BLaER1 (cell line): Measurements from ENCODE around the gene FTO.

ENCODE experiments used
- H3K27ac ChIP-seq: shearing (Covaris generic); formaldehyde crosslinking; 2 replicates; pipeline ENCODE4 v1.8.1; 2022
- H3K27me3 ChIP-seq: shearing (Covaris generic); formaldehyde crosslinking; 2 replicates; pipeline ENCODE4 v1.8.1; 2022
- H3K36me3 ChIP-seq: shearing (Covaris generic); formaldehyde crosslinking; 2 replicates; pipeline ENCODE4 v1.8.1; 2022
- H3K4me1 ChIP-seq: shearing (Covaris generic); formaldehyde crosslinking; 2 replicates; pipeline ENCODE4 v1.8.1; 2022
- H3K4me2 ChIP-seq: shearing (Covaris generic); formaldehyde crosslinking; 2 replicates; pipeline ENCODE4 v1.8.1; 2022
- H3K4me3 ChIP-seq: shearing (Covaris generic); formaldehyde crosslinking; 2 replicates; pipeline ENCODE4 v1.8.1; 2022
- H3K9ac ChIP-seq: shearing (Covaris generic); formaldehyde crosslinking; 2 replicates; pipeline ENCODE4 v1.8.1; 2022
- H3K9me3 ChIP-seq: shearing (Covaris generic); formaldehyde crosslinking; 2 replicates; pipeline ENCODE4 v1.8.1; 2022
- H4K20me1 ChIP-seq: shearing (Covaris generic); formaldehyde crosslinking; 2 replicates; pipeline ENCODE4 v1.8.1; 2022
- Cebpa-rat ChIP-seq: shearing (Covaris generic); IDR thresholded peaks from 2 replicates; pipeline ENCODE4 v1.8.1; 2022

FTO gene

DNA sequence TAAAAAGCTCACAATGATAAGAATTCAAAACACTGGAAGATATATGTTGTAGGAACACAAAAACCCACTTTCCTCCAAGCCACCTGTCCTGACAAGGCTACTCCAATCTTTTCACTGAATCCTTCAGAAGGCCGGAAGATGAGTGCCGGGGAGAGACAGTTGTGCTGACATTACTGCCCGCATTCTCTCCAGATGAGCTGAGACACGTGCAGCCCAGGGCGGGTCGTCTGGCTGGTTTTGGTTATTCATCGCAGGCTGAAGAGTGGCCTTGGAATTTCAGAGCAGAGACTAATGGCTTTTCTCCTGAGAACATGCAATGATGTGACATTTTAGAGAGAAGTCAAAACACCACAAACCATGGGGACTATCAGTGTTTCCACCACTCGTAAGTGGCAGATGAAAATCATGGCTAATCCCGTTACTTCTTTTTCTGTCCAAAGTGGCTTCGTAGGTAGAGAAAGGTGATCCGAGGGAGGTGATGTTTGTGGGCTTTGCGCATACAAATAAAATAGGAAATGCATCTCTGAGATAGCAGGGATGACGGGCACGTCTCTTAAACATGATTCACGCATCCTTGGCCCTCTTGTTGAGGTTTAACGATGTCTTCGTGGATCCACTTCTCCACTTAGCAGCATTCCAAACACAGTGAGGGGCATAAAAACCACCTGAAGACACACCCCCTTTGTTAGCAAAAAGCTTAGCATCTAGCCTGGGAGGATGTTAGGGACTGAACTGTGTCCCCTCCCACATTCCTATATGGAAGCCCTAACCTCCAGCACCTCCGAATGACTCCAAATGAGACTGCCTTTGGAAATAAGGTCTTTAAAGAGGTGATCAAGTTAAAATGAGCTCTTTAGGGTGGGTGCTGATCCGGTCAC is 448.6 kb downstream of the FTO start:
- Histone ChIP-seq H4K20me1 (no peaks in the 10 kb centered on the region), H3K27ac (no peak overlapping the region), H3K4me2 (no peak overlapping the region), H3K36me3 (no peaks in the 10 kb centered on the region), H3K27me3 (no peaks in the 10 kb centered on the region), H3K4me1 (no peaks in the 10 kb centered on the region), H3K9me3 (peaks cover 25% of the 10 kb centered on the region; the same call in 1 of the 2 replicates), H3K4me3 (no peak overlapping the region), H3K9ac (no peak overlapping the region)
- no peak for TF ChIP-seq Cebpa-rat

- Histone ChIP-seq H4K20me1 (no peaks in the 10 kb centered on the region), H3K4me3 (no peak overlapping the region), H3K4me1 (no peaks in the 10 kb centered on the region), H3K27me3 (no peaks in the 10 kb centered on the region), H3K27ac (no peak overlapping the region), H3K9ac (no peak overlapping the region), H3K36me3 (no peaks in the 10 kb centered on the region), H3K9me3 (peaks cover 25% of the 10 kb centered on the region; the same call in 1 of the 2 replicates), H3K4me2 (no peak overlapping the region)
- TF ChIP-seq Cebpa-rat = no peak
Measured at GRCh38 chr16:54153240-54153934, 449.4 kb downstream of the FTO start.

DNA sequence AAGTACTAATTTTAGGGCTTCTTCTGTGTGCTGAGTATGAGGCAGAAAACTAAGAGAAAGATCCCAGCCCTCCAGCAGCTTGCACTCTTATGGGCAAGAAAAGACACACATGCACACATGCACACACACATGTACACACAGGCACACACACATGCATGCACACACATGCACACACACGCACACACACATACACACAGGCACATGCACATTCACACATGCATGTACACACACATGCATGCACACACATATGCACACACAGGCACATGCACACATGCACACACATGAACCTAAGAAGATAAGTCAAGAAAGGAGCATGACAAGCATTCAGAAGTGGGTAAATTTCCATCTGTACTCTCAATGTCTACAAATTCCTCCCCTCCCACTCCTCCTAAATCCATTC is 452.4 kb downstream of the FTO start:
- Histone ChIP-seq H3K27me3 (no peaks in the 10 kb centered on the region), H3K9me3 (peaks cover 25% of the 10 kb centered on the region; the same call in 1 of the 2 replicates), H3K27ac (no peak overlapping the region), H3K4me1 (no peaks in the 10 kb centered on the region), H3K4me3 (no peak overlapping the region), H3K9ac (no peak overlapping the region), H4K20me1 (no peaks in the 10 kb centered on the region), H3K4me2 (no peak overlapping the region), H3K36me3 (no peaks in the 10 kb centered on the region)
- TF ChIP-seq Cebpa-rat = no peak

- no peak overlapping the region for H3K9ac ChIP-seq
- TF ChIP-seq Cebpa-rat = no peak
- no peaks in the 10 kb centered on the region for H3K36me3 ChIP-seq
- no peak overlapping the region for H3K27ac ChIP-seq
- peaks cover 25% of the 10 kb centered on the region; the same call in 1 of the 2 replicates for H3K9me3 ChIP-seq
- H3K27me3 ChIP-seq = no peaks in the 10 kb centered on the region
- no peak overlapping the region for H3K4me3 ChIP-seq
- no peaks in the 10 kb centered on the region for H4K20me1 ChIP-seq
- H3K4me2 ChIP-seq = no peak overlapping the region
- no peaks in the 10 kb centered on the region for H3K4me1 ChIP-seq
Measured at GRCh38 chr16:54158986-54159385, 455.0 kb downstream of the FTO start.

- H3K9ac ChIP-seq = no peak overlapping the region
- H3K4me3 ChIP-seq = no peak overlapping the region
- no peaks in the 10 kb centered on the region for H3K27me3 ChIP-seq
- no peak overlapping the region for H3K27ac ChIP-seq
- no peaks in the 10 kb centered on the region for H4K20me1 ChIP-seq
- peaks cover 24% of the 10 kb centered on the region; the same call in 1 of the 2 replicates for H3K9me3 ChIP-seq
- no peaks in the 10 kb centered on the region for H3K36me3 ChIP-seq
- no peak overlapping the region for H3K4me2 ChIP-seq
- no peaks in the 10 kb centered on the region for H3K4me1 ChIP-seq
- TF ChIP-seq Cebpa-rat = no peak
Measured at GRCh38 chr16:54159490-54160080, 455.6 kb downstream of the FTO start.

GRCh38 chr16:54160252-54160860 is 456.4 kb downstream of the FTO start:
- no peak for TF ChIP-seq Cebpa-rat
- Histone ChIP-seq H3K4me2 (no peak overlapping the region), H3K27ac (no peak overlapping the region), H3K9me3 (peaks cover 16% of the 10 kb centered on the region; the same call in 1 of the 2 replicates), H3K4me1 (no peaks in the 10 kb centered on the region), H3K27me3 (no peaks in the 10 kb centered on the region), H3K4me3 (no peak overlapping the region), H3K36me3 (no peaks in the 10 kb centered on the region), H3K9ac (no peak overlapping the region), H4K20me1 (no peaks in the 10 kb centered on the region)

DNA sequence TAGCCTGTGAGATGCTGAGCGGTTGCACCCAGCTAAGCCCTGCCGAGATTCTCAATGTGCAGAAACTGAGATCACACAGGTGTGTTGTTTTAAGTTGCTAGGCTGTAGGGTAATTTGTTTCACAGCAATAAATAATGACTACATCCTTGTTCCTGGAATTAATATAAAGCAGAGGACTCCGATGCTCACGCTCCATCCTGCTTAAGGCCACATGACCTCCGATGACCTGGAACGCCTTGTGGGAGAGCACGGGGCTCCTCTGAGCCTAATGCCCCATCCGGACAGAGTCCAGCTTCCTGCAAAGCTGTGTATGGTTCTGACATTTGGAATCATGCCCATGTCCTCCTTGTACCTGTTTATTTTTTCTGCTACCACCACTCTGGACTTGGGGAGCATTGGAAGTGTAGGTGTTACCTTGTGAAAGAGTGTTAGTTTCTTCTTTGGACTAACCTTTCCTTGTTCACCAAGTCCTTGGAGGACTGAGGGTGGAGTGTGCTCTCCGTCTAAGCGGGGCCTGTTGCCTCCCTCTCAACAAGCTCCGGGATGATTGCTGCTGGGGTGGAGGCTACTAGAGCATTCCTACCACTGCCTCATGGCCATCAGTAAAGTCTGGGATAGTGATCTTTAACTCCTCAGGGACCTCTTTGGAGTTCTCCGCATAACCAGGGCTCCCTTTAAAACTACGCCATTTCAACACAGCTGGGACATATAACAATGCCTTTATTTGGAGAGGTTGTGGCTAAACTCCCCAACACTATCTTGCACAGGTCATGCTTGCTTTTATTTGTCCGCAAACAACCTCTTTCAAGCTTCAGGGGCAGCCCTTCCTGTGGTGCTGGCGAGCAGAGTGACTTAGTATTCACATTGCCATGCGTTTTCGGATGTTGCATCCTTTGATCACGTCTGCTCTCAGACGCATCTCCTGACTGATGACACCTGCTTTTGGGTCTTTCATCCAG is 457.3 kb downstream of the FTO start:
- no peaks in the 10 kb centered on the region for H3K4me1 ChIP-seq
- H4K20me1 ChIP-seq = no peaks in the 10 kb centered on the region
- H3K4me3 ChIP-seq = no peak overlapping the region
- no peak overlapping the region for H3K4me2 ChIP-seq
- H3K36me3 ChIP-seq = no peaks in the 10 kb centered on the region
- no peaks in the 10 kb centered on the region for H3K27me3 ChIP-seq
- no peak overlapping the region for H3K27ac ChIP-seq
- peaks cover 10% of the 10 kb centered on the region; the same call in 1 of the 2 replicates for H3K9me3 ChIP-seq
- no peak overlapping the region for H3K9ac ChIP-seq
- TF ChIP-seq Cebpa-rat = no peak

DNA sequence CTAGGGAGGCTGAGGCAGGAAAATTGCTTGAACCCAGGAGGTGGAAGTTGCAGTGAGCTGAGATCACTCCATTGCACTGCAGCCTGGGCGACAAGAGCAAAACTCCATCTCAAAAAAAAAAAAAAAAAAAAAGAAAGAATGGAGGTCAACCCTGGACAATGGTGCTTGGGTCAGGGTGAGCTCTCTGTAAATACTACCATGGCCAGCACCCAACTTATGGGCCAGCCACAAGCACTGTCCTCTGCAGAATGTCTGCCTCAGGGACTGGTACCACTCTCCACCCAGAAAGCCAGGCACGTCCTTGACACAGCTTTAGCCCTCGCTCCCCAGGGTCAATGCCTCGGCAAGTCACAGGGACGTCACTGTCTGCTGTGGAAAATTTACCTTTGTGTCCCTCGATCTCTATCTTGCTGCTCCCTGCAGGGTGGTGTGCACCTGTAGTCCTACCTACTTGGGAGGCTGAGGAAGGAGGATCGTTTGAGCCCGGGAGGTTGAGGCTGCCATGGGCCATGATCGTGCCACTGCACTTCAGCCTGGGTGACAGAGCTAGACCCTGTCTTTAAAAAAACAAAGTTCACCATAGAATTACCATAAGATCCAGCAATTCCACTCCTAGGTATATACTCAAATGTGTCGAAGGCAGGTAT is 459.4 kb downstream of the FTO start:
- Histone ChIP-seq H4K20me1 (no peaks in the 10 kb centered on the region), H3K36me3 (no peaks in the 10 kb centered on the region), H3K27me3 (no peaks in the 10 kb centered on the region), H3K4me2 (no peak overlapping the region), H3K4me1 (no peaks in the 10 kb centered on the region), H3K27ac (no peak overlapping the region), H3K9me3 (no peaks in the 10 kb centered on the region), H3K9ac (no peak overlapping the region), H3K4me3 (no peak overlapping the region)
- TF ChIP-seq Cebpa-rat = no peak
